DND-41 (cell line): Measurements from ENCODE around the gene ATP7A.

Experiments used
- EZH2 ChIP-seq: IDR thresholded peaks from 3 replicates; pipeline ENCODE4 v1.6.1; 2012; ENCODE audit warnings: borderline replicate concordance, low read depth, mild to moderate bottlenecking, moderate library complexity, low read length, inconsistent platforms; ENCODE audit not compliant: severe bottlenecking
- TF ChIP-seq, protein P1 (sequence below): IDR thresholded peaks from 2 replicates; pipeline ENCODE4 v1.5.1; 2012; ENCODE audit warnings: borderline replicate concordance, low read length, moderate library complexity, mild to moderate bottlenecking; ENCODE audit not compliant: poor library complexity, severe bottlenecking; ENCODE audit errors: extremely low read depth

DNA sequence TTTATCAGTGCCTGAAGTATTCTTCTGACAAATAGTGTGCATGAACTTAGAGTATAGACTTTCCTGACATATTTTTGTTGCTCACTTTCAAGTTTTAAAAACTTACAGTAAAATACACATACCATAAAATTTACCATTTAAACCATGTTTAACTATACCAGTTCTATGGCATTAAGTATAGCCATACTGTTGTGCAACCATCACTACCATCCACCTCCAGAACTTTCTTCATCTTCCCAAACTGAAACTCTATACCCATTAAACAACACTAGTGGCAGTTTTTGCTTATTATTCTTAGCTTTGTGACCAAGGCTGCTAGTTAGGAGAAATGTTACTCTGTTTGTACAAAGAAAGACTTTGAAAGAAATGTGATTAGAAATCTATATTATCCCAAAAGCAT, 25.8 kb downstream of the ATP7A start:
- TF ChIP-seq, protein P1, sequence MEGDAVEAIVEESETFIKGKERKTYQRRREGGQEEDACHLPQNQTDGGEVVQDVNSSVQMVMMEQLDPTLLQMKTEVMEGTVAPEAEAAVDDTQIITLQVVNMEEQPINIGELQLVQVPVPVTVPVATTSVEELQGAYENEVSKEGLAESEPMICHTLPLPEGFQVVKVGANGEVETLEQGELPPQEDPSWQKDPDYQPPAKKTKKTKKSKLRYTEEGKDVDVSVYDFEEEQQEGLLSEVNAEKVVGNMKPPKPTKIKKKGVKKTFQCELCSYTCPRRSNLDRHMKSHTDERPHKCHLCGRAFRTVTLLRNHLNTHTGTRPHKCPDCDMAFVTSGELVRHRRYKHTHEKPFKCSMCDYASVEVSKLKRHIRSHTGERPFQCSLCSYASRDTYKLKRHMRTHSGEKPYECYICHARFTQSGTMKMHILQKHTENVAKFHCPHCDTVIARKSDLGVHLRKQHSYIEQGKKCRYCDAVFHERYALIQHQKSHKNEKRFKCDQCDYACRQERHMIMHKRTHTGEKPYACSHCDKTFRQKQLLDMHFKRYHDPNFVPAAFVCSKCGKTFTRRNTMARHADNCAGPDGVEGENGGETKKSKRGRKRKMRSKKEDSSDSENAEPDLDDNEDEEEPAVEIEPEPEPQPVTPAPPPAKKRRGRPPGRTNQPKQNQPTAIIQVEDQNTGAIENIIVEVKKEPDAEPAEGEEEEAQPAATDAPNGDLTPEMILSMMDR: no peak
- TF ChIP-seq EZH2: no peak
